Measurements from ENCODE around the gene PALLD. TPM values are rescaled to one million over a fixed set of nuclear protein-coding genes. Genes with fewer than 3 reads are reported as not detected.
"Not testable (repeated sequence)": the region's sequence is repeated elsewhere in the genome, so short reads cannot be mapped to it uniquely, and the experiment has no call there.

PALLD gene
- total RNA-seq, 1 experiment from 2014 or later, result 50.0 TPM

GRCh38 chr4:168491563-168491962 lies 5.3 kb upstream of the PALLD start:
- DNase-seq (ENCODE audit: low read depth), result no peak

GRCh38 chr4:168498251-168498650 lies 1.4 kb downstream of the PALLD start:
- no peak for DNase-seq (ENCODE audit: low read depth)

DNA sequence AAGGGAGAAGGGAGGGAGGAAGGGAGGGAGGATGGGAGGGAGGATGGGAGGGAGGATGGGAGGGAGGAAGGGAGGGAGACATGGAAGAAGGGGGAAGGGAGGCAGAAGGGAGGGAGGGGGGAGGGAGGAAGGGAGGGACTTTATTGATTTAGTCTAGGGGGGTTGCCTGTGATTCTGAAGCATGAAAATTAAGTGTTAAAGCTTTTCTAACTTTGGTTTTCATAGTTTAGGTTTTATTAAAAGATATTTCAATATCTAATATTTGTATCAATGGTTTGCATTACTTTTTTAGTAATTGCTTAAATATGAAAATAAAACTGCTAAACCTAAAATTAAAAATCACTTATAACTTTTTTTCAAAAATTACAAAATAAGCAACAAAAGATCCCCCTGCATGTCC lies 2.4 kb downstream of the PALLD start:
- DNase-seq (ENCODE audit: low read depth), result no peak

- no peak for DNase-seq (ENCODE audit: low read depth)
These were observed 4.6 kb downstream of the PALLD start for GRCh38 chr4:168501407-168501806.

DNA sequence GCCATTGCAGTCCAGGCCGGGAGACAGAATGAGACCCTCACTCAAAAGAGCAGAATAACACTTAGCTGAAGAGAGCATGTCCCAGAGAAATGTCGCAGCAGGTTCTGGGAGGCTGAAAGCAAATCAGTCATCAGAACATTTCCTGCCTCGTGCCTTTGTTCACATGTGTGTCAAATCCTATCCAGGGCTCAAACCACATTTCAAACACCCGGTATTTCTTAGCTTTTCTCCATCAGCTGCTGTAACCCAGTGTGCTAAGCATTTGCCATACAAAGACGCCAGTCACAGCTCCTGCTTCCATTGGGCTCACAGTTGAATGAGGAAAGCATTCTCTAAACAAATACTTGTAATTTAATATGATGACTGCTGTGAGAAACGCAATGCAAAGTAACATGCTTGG lies 6.0 kb downstream of the PALLD start:
- DNase-seq (ENCODE audit: low read depth), result no peak

DNA sequence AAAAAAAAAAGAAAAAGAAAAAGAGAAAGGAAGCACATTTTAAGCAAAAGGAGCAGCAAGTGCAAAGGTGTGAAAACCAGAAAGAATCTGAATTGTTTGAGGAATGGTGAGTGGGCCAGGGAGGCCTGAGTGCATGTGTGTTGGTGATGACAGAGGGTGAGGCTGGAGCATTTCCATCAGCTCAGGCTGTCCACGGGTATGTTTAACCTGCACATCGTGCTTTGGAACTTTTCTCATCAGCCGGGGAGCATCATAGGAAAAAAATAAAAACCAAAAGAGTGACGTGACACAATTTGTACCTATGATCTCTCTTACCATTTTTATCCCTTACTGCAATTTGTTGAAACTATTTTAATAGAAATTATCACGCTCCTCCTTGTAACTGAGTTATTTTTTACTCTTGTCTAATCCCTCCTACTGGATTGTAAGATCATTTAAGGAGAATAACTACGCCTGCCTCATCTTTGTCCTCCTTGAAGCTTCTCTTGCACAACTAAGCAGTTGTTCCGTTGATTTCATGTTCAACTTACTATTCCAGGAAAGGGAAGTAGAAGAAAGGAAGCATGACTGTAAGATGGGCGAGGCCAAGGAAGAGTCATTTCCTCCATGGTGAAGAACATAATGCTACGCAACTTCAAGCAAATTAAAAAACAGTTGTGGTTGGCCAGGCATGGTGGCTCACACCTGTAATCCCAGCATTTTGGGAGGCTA lies 7.0 kb downstream of the PALLD start:
- no peak for DNase-seq (ENCODE audit: low read depth)

GRCh38 chr4:168504526-168504925 lies 7.7 kb downstream of the PALLD start:
- no peak for DNase-seq (ENCODE audit: low read depth)

- DNase-seq (ENCODE audit: low read depth), result no peak
These were observed 9.2 kb downstream of the PALLD start for GRCh38 chr4:168506014-168506413.

GRCh38 chr4:168507178-168507815 lies 10.4 kb downstream of the PALLD start:
- no peak for DNase-seq (ENCODE audit: low read depth)

- DNase-seq (ENCODE audit: low read depth), result no peak
These were observed 11.8 kb downstream of the PALLD start for GRCh38 chr4:168508683-168509082.

DNA sequence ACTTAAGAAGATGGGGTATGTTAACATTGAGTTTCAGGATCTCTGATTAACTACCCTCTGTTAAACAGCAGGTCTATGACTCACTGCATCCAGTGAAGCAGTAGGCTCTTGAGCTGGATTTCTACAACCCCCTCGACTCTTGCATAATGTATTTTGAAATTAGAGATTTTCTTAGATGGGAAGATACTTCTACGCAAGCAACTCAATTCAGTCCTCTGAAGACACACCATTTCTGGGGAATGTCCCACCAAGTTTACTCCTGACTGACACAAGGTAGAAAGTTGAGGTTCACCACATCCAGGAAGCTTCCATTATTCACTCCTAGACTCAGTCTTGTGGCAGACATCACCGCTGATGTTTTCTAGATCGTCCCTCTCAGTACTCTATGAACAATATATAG lies 12.9 kb downstream of the PALLD start:
- no peak for DNase-seq (ENCODE audit: low read depth)

GRCh38 chr4:168511780-168512489 lies 15.1 kb downstream of the PALLD start:
- no peak for DNase-seq (ENCODE audit: low read depth)

- DNase-seq (ENCODE audit: low read depth), result not testable (repeated sequence)
These were observed 17.0 kb downstream of the PALLD start for GRCh38 chr4:168513826-168514225.

DNA sequence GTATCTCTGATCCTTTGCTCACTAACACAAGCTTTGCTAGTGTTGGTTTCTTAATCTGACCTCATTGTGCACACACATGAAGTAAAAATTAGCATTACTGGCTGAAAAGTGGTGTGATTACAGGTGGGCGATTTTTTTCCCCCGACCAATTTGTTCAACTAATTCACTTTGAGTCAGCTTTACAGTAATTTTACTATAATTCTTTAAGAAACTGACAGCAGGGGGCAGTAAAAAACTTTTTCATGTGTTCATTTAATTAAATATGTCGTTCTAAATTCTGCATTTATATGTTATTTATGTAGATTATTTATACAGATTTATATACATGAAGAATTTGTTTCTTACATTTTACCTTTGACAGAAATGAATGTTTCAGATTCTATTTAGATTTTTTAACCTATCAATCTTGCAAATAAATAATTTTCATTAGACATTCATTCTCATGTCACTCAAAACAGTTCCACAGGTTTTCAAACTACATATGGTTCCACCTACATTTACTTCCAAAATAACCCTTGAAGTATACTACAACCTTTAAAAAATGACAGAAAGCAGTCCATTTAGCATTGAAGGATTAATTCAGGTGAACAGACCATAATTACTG lies 17.5 kb downstream of the PALLD start:
- DNase-seq (ENCODE audit: low read depth), result no peak

- DNase-seq (ENCODE audit: low read depth), result peak; percentile 69
These were observed 18.6 kb downstream of the PALLD start for GRCh38 chr4:168515222-168516011.

DNA sequence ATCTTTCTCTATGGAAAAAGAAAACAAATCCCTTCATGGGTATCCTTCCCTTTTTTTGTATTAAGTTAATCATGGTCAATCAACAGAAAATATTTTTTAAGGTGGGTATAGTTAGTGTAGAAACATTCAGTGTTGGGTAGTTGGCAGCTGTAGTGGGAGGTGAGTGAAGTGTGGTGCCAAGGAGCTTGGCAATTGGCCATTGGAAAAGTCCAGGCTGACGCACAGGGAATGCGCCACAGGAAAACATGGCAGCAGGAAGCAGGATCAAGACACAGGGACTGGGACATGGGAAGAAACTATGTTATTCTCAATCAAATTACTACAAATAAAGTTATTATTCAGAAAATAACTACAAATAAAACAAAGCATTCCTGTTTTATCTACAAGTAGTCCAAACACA lies 20.0 kb downstream of the PALLD start:
- peak; percentile 25 for DNase-seq (ENCODE audit: low read depth)

GRCh38 chr4:168519576-168519975 lies 22.7 kb downstream of the PALLD start:
- no peak for DNase-seq (ENCODE audit: low read depth)

DNA sequence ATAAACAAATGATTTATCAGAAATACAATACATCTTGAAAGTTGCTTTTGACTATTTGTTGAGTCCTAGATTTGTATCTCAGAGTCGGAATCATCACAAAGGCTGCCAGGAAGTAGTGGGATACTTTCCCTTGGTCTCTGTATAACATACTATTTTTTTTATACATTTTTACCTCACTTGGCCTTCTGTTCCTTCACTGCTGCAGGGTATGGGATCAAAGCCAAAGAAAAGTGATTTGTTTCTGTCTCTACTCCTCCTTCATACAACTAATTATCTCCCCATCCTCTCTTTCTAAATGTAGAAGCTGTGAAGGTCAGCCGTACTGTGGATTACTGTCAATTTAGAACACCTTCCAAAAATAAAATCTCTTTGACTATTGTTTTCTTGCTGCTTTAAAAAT lies 24.9 kb downstream of the PALLD start:
- no peak for DNase-seq (ENCODE audit: low read depth)

DNA sequence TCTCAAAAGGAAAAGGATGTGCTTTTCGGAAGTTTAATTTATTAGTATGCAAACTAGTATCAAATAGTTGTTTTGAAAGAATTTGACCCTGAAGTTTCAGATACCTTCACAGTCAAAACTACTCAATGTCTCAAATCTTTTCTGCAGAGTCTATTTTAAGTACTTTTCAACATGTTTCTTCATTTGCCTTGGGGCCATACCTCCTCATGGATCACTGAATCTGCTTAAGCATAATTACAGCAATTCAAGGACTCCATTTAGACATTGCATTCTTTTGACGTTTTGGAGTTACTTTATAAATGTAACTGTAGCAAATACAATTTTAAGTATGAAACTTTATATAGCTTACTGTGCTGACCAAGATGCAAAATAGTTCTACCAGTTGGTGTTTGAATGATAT lies 25.5 kb downstream of the PALLD start:
- no peak for DNase-seq (ENCODE audit: low read depth)

GRCh38 chr4:168522829-168523489 lies 26.1 kb downstream of the PALLD start:
- DNase-seq (ENCODE audit: low read depth), result no peak

GRCh38 chr4:168524006-168524405 lies 27.2 kb downstream of the PALLD start:
- no peak for DNase-seq (ENCODE audit: low read depth)
